Measurements from ENCODE around the gene DLX2. TPM values are rescaled to one million over a fixed set of nuclear protein-coding genes. Genes with fewer than 3 reads are reported as not detected.

Gene DLX2
- total RNA-seq, 5 donors from 2014 or later (not counting 1 experiment from before 2014, with no cell fraction given): 0.16 to 0.19 TPM; not detected in 3

- Histone ChIP-seq H3K4me3 (ENCODE audit: control insufficient read depth in 1 of 2, extremely low read depth in 1 of 2, low read length in 1 of 2) (no peak overlapping the region), H3K27me3 (replicated peaks in 1 of 2; ENCODE audit: control insufficient read depth in 2 of 2, extremely low read depth in 1 of 2, insufficient read depth in 2 of 2, low read length in 1 of 2) (peaks cover 24 to 94% of the 10 kb centered on the region in 2 experiments), H3K36me3 (ENCODE audit: control insufficient read depth in 2 of 2, extremely low read depth in 1 of 2, insufficient read depth in 1 of 2, low read length in 1 of 2) (no peaks in the 10 kb centered on the region), H3K9me3 (no peaks in the 10 kb centered on the region), H3K27ac (ENCODE audit: low read length) (no peak overlapping the region), H3K4me1 (ENCODE audit: control insufficient read depth in 1 of 2, extremely low read depth in 1 of 2, insufficient read depth in 2 of 2, low read length in 2 of 2) (peaks cover 12 to 70% of the 10 kb centered on the region in 2 experiments)
- CTCF ChIA-PET: interaction anchor here (0.5 to 0.6 kb wide), 2 partner anchors 14 to 19 kb away, joined by 3 read pairs; no protein-coding TSS in a partner anchor
- ATAC-seq (replicated peaks in 1 of 4) (no peak), DNase-seq (peak in 2 of 35 experiments; percentile 14 to 31)
- Mint-ChIP-seq H3K27me3 (peaks cover 87 to 93% of the 10 kb centered on the region in 2 donors), H3K36me3 (no peaks in the 10 kb centered on the region), H3K4me1 (peaks cover 53 to 62% (median 56%) of the 10 kb centered on the region in 3 donors), H3K27ac (peak overlapping the region; percentile 44 to 85), H3K4me3 (peak overlapping the region in 1 of 3 donors; percentile 70), H3K9me3 (no peaks in the 10 kb centered on the region)
- 9% methylated on average over 17 of the region's 23 CpGs for WGBS (ENCODE audit: insufficient coverage)
- POLR2A ChIA-PET: interaction anchor here (0.5 to 0.6 kb wide), 2 partner anchors 730 to 874 kb away, joined by 3 to 5 read pairs; no protein-coding TSS in a partner anchor
These were observed 14.9 kb downstream of the DLX2 start for GRCh38 chr2:172087780-172088244.

DNA sequence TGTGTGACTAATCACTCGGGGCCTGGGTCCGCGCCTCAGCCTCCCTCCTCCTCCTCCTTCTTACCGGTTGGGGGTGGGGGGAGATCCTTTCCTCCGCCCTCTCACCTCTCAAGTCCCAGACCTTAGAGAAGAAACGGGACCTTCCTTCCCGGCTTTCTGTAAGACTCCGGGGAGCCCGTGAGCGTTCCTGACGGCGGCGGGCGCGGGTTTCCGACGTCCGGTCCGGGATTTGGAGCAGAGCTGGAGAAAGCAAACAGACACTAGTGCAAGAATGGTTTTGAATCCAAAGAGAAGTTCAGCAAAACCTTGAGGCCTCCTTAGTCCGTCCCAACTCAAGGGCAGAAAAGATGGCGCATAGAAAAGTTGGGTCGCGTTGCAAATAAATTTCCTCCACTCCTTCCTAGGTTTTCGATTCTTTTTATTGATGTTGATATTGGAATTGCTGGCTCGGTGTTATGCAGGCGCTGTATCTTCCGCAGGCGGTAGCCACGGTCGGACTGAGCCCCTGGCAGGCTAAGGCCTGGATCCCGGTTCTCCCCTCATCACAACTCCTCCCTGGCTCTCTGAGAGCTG is 15.4 kb downstream of the DLX2 start:
- H3K4me1 ChIP-seq (ENCODE audit: control insufficient read depth in 1 of 2, extremely low read depth in 1 of 2, insufficient read depth in 2 of 2, low read length in 2 of 2): peaks cover 12 to 74% of the 10 kb centered on the region in 2 experiments
- peaks cover 86 to 93% of the 10 kb centered on the region in 2 donors for H3K27me3 Mint-ChIP-seq
- no peaks in the 10 kb centered on the region for H3K9me3 Mint-ChIP-seq
- no peak overlapping the region for H3K27ac ChIP-seq (ENCODE audit: low read length)
- H3K27ac Mint-ChIP-seq: peak overlapping the region; percentile 39 to 85
- peak overlapping the region in 1 of 3 donors; percentile 70 for H3K4me3 Mint-ChIP-seq
- DNase-seq: peak in 1 of 35 experiments; percentile 30
- ChIA-PET POLR2A (no interaction called here), CTCF (interaction anchor here (0.5 to 0.6 kb wide), 2 partner anchors 14 to 19 kb away, joined by 3 read pairs; no protein-coding TSS in a partner anchor)
- no peaks in the 10 kb centered on the region for H3K36me3 ChIP-seq (ENCODE audit: control insufficient read depth in 2 of 2, extremely low read depth in 1 of 2, insufficient read depth in 1 of 2, low read length in 1 of 2)
- WGBS (ENCODE audit: insufficient coverage): 21% methylated on average over 14 of the region's 31 CpGs
- H3K36me3 Mint-ChIP-seq: no peaks in the 10 kb centered on the region
- H3K9me3 ChIP-seq: no peaks in the 10 kb centered on the region
- peaks cover 26 to 96% of the 10 kb centered on the region in 2 experiments for H3K27me3 ChIP-seq (replicated peaks in 1 of 2; ENCODE audit: control insufficient read depth in 2 of 2, extremely low read depth in 1 of 2, insufficient read depth in 2 of 2, low read length in 1 of 2)
- ATAC-seq (replicated peaks in 1 of 4): no peak
- H3K4me3 ChIP-seq (ENCODE audit: control insufficient read depth in 1 of 2, extremely low read depth in 1 of 2, low read length in 1 of 2): peak overlapping the region in 1 of 2 donors; percentile 55
- peaks cover 53 to 60% (median 58%) of the 10 kb centered on the region in 3 donors for H3K4me1 Mint-ChIP-seq

DNA sequence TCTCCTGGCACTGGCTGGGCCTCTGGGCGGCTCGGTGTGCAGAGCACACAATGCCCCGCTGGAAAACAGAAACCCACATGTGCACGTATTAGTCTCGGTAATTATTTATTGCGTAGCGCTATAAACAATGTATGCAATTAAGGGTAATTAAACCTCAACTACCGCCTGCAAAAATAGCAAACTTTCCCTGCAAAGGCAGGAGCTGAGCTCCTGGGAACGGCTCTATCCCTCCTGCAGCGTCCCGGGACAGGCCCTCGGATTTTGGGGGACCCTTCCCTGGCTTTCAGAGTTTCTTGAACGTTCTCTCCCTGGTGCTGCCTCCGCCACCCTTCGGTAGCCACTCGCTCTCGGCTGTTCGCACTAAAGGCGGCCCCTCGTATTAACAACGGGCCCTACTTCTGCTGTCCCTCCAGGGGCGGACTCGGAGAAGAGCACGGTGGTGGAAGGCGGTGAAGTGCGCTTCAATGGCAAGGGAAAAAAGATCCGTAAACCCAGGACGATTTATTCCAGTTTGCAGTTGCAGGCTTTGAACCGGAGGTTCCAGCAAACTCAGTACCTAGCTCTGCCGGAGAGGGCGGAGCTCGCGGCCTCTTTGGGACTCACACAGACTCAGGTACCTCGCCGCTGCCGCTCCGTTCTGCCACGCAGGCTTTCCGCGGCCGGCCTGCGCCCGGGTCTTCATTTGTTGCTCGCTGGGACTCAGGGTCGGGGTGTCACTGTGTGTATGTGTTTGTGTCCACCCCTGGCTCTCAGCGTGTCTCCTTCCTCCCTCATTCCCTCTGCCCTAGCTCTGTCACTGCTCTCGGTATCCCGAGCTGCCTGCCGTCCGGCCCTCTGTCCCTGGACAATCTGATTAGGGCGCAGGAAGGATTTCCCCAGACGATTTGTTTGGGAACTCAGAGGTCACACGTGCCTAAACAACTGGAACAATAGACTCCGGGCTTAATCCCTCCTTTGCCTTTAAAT is 16.2 kb downstream of the DLX2 start:
- ChIA-PET CTCF (no interaction called here), POLR2A (no interaction called here)
- peaks cover 53 to 61% (median 58%) of the 10 kb centered on the region in 3 donors for H3K4me1 Mint-ChIP-seq
- peak overlapping the region in 2 of 3 donors; percentile 49 to 70 for H3K4me3 Mint-ChIP-seq
- H3K9me3 Mint-ChIP-seq: no peaks in the 10 kb centered on the region
- DNase-seq (peak in 31 of 35 experiments; percentile 25 to 79 (median 57)), ATAC-seq (replicated peaks in 1 of 4) (peak; percentile 64 to 78 (median 68))
- Histone ChIP-seq H3K36me3 (ENCODE audit: control insufficient read depth in 2 of 2, extremely low read depth in 1 of 2, insufficient read depth in 1 of 2, low read length in 1 of 2) (no peaks in the 10 kb centered on the region), H3K4me1 (ENCODE audit: control insufficient read depth in 1 of 2, extremely low read depth in 1 of 2, insufficient read depth in 2 of 2, low read length in 2 of 2) (peaks cover 12 to 77% of the 10 kb centered on the region in 2 experiments), H3K27me3 (replicated peaks in 1 of 2; ENCODE audit: control insufficient read depth in 2 of 2, extremely low read depth in 1 of 2, insufficient read depth in 2 of 2, low read length in 1 of 2) (peaks cover 25 to 96% of the 10 kb centered on the region in 2 experiments), H3K4me3 (ENCODE audit: control insufficient read depth in 1 of 2, extremely low read depth in 1 of 2, low read length in 1 of 2) (peak overlapping the region in 1 of 2 donors; percentile 55), H3K9me3 (no peaks in the 10 kb centered on the region), H3K27ac (ENCODE audit: low read length) (no peak overlapping the region)
- H3K36me3 Mint-ChIP-seq: no peaks in the 10 kb centered on the region
- H3K27me3 Mint-ChIP-seq: peaks cover 82 to 93% of the 10 kb centered on the region in 2 donors
- 5% methylated on average over 34 of the region's 54 CpGs for WGBS (ENCODE audit: insufficient coverage)
- H3K27ac Mint-ChIP-seq: peak overlapping the region; percentile 22 to 85

- H3K27me3 ChIP-seq (replicated peaks in 1 of 2; ENCODE audit: control insufficient read depth in 2 of 2, extremely low read depth in 1 of 2, insufficient read depth in 2 of 2, low read length in 1 of 2): peaks cover 28 to 99% of the 10 kb centered on the region in 2 experiments
- no peaks in the 10 kb centered on the region for H3K36me3 ChIP-seq (ENCODE audit: control insufficient read depth in 2 of 2, extremely low read depth in 1 of 2, insufficient read depth in 1 of 2, low read length in 1 of 2)
- ChIA-PET POLR2A (interaction anchor here in 1 of 2 donors (0.5 kb wide), 1 partner anchor 1798 kb away, joined by 3 read pairs; no protein-coding TSS in a partner anchor), CTCF (interaction anchor here (0.9 to 2.6 kb wide), 4 partner anchors 13 to 21 kb away, joined by 3 to 9 read pairs (median 6); partner anchors contain the start of gene DLX2 (in 1 of the 2))
- peak in 3 of 4 experiments; percentile 39 to 51 (median 41) for ATAC-seq (replicated peaks in 1 of 4)
- no peak within 1 kb of the TSS for H3K27ac ChIP-seq (ENCODE audit: low read length)
- peaks cover 53 to 61% (median 58%) of the 10 kb centered on the region in 3 donors for H3K4me1 Mint-ChIP-seq
- peak in 1 of 35 experiments; percentile 14 for DNase-seq
- peaks cover 79 to 95% of the 10 kb centered on the region in 2 donors for H3K27me3 Mint-ChIP-seq
- H3K4me3 ChIP-seq (ENCODE audit: control insufficient read depth in 1 of 2, extremely low read depth in 1 of 2, low read length in 1 of 2): peak within 1 kb of the TSS; percentile 35 to 74
- WGBS (ENCODE audit: insufficient coverage): 10% methylated on average over 20 of the region's 34 CpGs
- peak within 1 kb of the TSS; percentile 56 to 74 (median 70) for H3K4me3 Mint-ChIP-seq
- no peaks in the 10 kb centered on the region for H3K9me3 Mint-ChIP-seq
- peak within 1 kb of the TSS; percentile 22 to 85 for H3K27ac Mint-ChIP-seq
- no peaks in the 10 kb centered on the region for H3K9me3 ChIP-seq
- H3K36me3 Mint-ChIP-seq: no peaks in the 10 kb centered on the region
- peaks cover 12 to 78% of the 10 kb centered on the region in 2 experiments for H3K4me1 ChIP-seq (ENCODE audit: control insufficient read depth in 1 of 2, extremely low read depth in 1 of 2, insufficient read depth in 2 of 2, low read length in 2 of 2)
These were observed 17.1 kb downstream of the DLX2 start, which contains the start of gene DLX1 for GRCh38 chr2:172085460-172086159. Gene DLX1 (plus strand): TSS chr2:172085507. CDS start chr2:172085678, 171 bp downstream.

DNA sequence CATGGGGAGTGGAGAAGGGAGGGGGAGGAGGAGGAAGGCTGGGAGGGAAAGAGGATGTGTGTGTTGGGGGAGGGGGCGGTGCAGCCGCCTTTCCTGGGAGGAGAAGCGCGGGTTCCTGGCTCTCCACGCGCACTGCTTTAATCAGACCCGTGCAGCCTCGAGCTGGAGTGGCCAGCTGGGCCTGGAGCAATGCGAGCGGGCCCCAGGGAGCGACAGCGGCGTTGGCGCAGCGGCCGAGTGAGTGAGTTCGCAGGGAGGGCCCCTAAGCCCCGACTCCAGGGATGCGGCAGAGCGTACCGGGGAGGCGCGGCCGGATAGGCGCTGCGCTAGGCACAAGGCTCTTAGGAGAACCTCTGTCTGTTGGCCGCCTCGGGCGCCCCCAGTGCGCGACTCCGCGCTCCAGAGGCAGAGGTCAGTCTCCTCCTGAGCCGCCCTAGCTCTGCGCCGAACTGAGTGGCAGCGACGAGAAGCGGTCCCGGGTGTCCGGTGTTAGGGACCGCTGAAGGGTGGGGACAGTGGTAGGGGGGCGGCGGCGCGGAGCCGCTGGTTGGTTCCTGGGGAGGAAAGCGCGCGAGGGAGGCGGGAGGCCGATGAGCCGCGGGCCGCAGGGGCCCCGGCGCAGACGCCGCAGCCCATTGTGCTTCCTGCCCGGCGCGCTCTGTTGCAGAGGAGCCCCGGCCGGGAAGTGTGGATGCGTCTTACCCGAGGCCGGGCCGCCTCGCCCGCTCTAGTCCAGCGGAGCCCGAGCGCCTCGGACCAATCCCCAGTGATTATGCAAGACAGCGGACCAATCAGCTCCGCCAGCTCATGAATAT is 17.8 kb downstream of the DLX2 start:
- Mint-ChIP-seq H3K27ac (peak overlapping the region in 1 of 2 donors; percentile 69), H3K36me3 (peaks cover 3% of the 10 kb centered on the region), H3K27me3 (peaks cover 78 to 95% of the 10 kb centered on the region in 2 donors), H3K4me3 (peak overlapping the region; percentile 56 to 74 (median 70)), H3K9me3 (no peaks in the 10 kb centered on the region), H3K4me1 (peaks cover 53 to 63% (median 57%) of the 10 kb centered on the region in 3 donors)
- H3K27ac ChIP-seq (ENCODE audit: low read length): no peak overlapping the region
- H3K4me1 ChIP-seq (ENCODE audit: control insufficient read depth in 1 of 2, extremely low read depth in 1 of 2, insufficient read depth in 2 of 2, low read length in 2 of 2): peaks cover 12 to 74% of the 10 kb centered on the region in 2 experiments
- no peaks in the 10 kb centered on the region for H3K36me3 ChIP-seq (ENCODE audit: control insufficient read depth in 2 of 2, extremely low read depth in 1 of 2, insufficient read depth in 1 of 2, low read length in 1 of 2)
- peak overlapping the region; percentile 35 to 74 for H3K4me3 ChIP-seq (ENCODE audit: control insufficient read depth in 1 of 2, extremely low read depth in 1 of 2, low read length in 1 of 2)
- 1% methylated on average over 76 of the region's 76 CpGs for WGBS (ENCODE audit: insufficient coverage)
- DNase-seq: peak in 5 of 35 experiments; percentile 11 to 68 (median 32)
- ChIA-PET CTCF (interaction anchor here (0.9 to 2.6 kb wide), 4 partner anchors 14 to 22 kb away, joined by 3 to 9 read pairs (median 6); partner anchors contain the start of gene DLX2 (in 1 of the 2)), POLR2A (interaction anchor here in 1 of 2 donors (0.5 kb wide), 1 partner anchor 1799 kb away, joined by 3 read pairs; no protein-coding TSS in a partner anchor)
- ATAC-seq (replicated peaks in 1 of 4): peak; percentile 44 to 62 (median 50)
- no peaks in the 10 kb centered on the region for H3K9me3 ChIP-seq
- peaks cover 24 to 98% of the 10 kb centered on the region in 2 experiments for H3K27me3 ChIP-seq (replicated peaks in 1 of 2; ENCODE audit: control insufficient read depth in 2 of 2, extremely low read depth in 1 of 2, insufficient read depth in 2 of 2, low read length in 1 of 2)

Measured in T-cell (primary cell).